Measurements from ENCODE around the gene THEM4. TPM values are rescaled to one million over a fixed set of nuclear protein-coding genes. Genes with fewer than 3 reads are reported as not detected.
A peak's percentile ranks its signal among the peaks of the same experiment; 100 is the strongest.
"Not testable (repeated sequence)": the region's sequence is repeated elsewhere in the genome, so short reads cannot be mapped to it uniquely, and the experiment has no call there.

The THEM4 gene
- total RNA-seq, 8 experiments from 2014 or later, result 15.6 to 25.8 (median 21.8) TPM

- in situ Hi-C loops (cut with MboI; ENCODE audit: low pct_unique_long_range_greater_than_20kb in 2 of 9, low sequenced_read_pairs in 9 of 9, unreplicated experiment in 9 of 9); ATAC-seq (replicated peaks in 6 of 8); H3K4me1 ChIP-seq (replicated peaks in 1 of 2); H3K27ac ChIP-seq; H3K4me3 ChIP-seq: not testable (repeated sequence)
- 82 to 100% (median 97%) methylated on average over 1 to 5 of the region's 5 CpGs; no CpG with 5 or more reads in 5 of the 10 experiments for WGBS, 10 experiments
These were observed 26.4 kb downstream of the THEM4 start for GRCh38 chr1:151882918-151883317.

- no peak overlapping the region for H3K4me3 ChIP-seq
- 90 to 100% (median 100%) methylated on average over 1 to 2 of the region's 2 CpGs; no CpG with 5 or more reads in 1 of the 10 experiments for WGBS, 10 experiments
- no peak overlapping the region for H3K27ac ChIP-seq
- no peak for ATAC-seq (replicated peaks in 6 of 8)
- in situ Hi-C loops (cut with MboI; ENCODE audit: low pct_unique_long_range_greater_than_20kb in 2 of 9, low sequenced_read_pairs in 9 of 9, unreplicated experiment in 9 of 9), result no loop called here
- H3K4me1 ChIP-seq (replicated peaks in 1 of 2), result no peaks in the 10 kb centered on the region
These were observed 26.8 kb downstream of the THEM4 start for GRCh38 chr1:151882466-151882865.

- WGBS, 10 experiments, result 13 to 50% (median 44%) methylated on average over 2 of the region's 2 CpGs; no CpG with 5 or more reads in 1 of the 10 experiments
- no peaks in the 10 kb centered on the region for H3K4me1 ChIP-seq (replicated peaks in 1 of 2)
- no peak for ATAC-seq (replicated peaks in 6 of 8)
- in situ Hi-C loops (cut with MboI; ENCODE audit: low pct_unique_long_range_greater_than_20kb in 2 of 9, low sequenced_read_pairs in 9 of 9, unreplicated experiment in 9 of 9), result no loop called here
- H3K4me3 ChIP-seq, result no peak overlapping the region
- no peak overlapping the region for H3K27ac ChIP-seq
These were observed 27.8 kb downstream of the THEM4 start for GRCh38 chr1:151881479-151881878.

GRCh38 chr1:151875419-151876097, 33.8 kb downstream of the THEM4 start:
- Histone ChIP-seq H3K4me1 (replicated peaks in 1 of 2) (no peaks in the 10 kb centered on the region), H3K4me3 (no peak overlapping the region), H3K27ac (no peak overlapping the region)
- in situ Hi-C loops (cut with MboI; ENCODE audit: low pct_unique_long_range_greater_than_20kb in 2 of 9, low sequenced_read_pairs in 9 of 9, unreplicated experiment in 9 of 9), result no loop called here
- WGBS, 10 experiments, result 86 to 100% (median 96%) methylated on average over 1 of the region's 1 CpG
- ATAC-seq (replicated peaks in 6 of 8), result no peak

DNA sequence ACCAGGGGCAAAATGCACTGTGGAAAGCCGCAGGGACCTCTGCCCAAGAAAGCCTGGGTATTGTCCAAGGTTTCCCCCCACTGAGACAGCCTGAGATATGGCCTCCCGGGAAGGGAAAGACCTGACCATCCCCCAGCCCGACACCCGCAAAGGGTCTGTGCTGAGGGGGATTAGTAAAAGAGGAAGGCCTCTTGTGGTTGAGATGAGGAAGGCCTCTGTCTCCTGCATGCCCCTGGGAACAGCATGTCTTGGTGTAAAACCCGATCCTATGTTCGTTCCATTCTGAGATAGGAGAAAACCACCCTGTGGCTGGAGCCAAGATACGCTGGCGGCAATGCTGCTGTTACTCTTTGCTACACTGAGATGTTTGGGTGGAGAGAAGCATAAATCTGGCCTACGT, 36.5 kb downstream of the THEM4 start:
- in situ Hi-C loops (cut with MboI; ENCODE audit: low pct_unique_long_range_greater_than_20kb in 2 of 9, low sequenced_read_pairs in 9 of 9, unreplicated experiment in 9 of 9), result not testable (repeated sequence)

DNA sequence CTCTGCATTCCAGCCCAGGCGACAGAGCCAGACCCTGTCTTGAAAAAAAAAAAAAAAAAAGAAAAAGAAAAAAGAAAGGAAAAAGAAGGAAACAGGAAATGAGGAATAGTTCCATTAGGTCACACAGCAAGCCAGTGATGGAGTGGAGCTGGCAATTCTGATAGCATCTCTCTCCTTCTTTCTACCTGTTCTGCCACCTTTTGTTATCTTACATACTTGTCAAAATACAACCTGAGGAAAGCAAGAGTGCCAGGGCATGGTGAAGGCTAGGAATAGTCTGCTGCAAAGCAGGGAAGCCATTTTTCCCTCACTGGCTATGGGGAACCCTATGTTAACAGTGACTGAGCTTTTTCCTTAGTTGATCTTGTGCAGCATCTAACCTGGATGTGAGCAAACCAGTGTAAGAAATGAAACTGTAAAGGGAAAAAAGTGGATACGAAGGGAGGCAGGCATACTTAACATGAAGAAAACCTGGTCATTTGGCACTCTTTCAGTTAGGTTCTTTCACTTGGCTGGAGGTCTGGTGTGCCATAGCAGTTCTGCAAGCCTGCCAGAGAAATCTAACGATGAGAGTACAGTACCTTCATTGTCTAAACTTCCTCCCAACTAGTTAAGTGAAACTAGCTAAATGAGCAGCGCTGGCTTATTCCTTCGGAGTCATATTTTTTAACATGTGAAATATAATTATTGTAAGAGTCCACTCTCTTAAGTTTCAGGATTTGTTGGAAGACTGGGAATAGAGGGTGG, 37.9 kb downstream of the THEM4 start:
- no peak overlapping the region for H3K4me3 ChIP-seq
- no peak for ATAC-seq (replicated peaks in 6 of 8)
- no peaks in the 10 kb centered on the region for H3K4me1 ChIP-seq (replicated peaks in 1 of 2)
- WGBS, 10 experiments, result 38 to 96% (median 78%) methylated on average over 2 to 5 of the region's 5 CpGs
- in situ Hi-C loops (cut with MboI; ENCODE audit: low pct_unique_long_range_greater_than_20kb in 2 of 9, low sequenced_read_pairs in 9 of 9, unreplicated experiment in 9 of 9), result no loop called here
- H3K27ac ChIP-seq, result no peak overlapping the region

More for the DNA sequence above, 36.5 kb downstream of the THEM4 start:
- whole genome bisulfite sequencing, 10 experiments, result 0 to 100% (median 79%) methylated on average over 1 to 7 of the region's 9 CpGs; no CpG with 5 or more reads in 2 of the 10 experiments
- not testable (repeated sequence) for H3K4me3 ChIP-seq; ATAC-seq (replicated peaks in 6 of 8); H3K27ac ChIP-seq; H3K4me1 ChIP-seq (replicated peaks in 1 of 2)

DNA sequence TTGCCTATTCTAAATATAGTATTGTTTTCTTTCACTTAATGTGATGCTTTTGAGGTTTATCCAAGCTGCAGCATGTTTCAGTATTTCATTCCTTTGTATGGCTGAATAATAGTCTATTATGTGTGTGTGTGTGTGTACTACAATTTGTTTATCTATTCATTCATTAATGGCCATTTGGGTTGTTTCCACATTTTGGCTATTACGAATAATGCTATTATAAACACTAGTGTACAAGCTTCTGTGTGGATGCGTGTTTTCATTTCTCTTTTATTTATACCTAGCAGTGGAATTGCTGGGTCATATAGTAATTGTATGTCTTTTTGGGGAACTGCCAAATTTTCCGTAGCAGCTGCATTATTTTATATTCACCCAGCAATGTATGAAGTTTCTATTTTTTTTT, 40.8 kb downstream of the THEM4 start:
- no peak for ATAC-seq (replicated peaks in 6 of 8)
- WGBS, 10 experiments, result 43 to 100% (median 77%) methylated on average over 2 to 3 of the region's 3 CpGs; no CpG with 5 or more reads in 1 of the 10 experiments
- Histone ChIP-seq H3K4me1 (replicated peaks in 1 of 2) (no peaks in the 10 kb centered on the region), H3K4me3 (no peak overlapping the region), H3K27ac (no peak overlapping the region)
- in situ Hi-C loops (cut with MboI; ENCODE audit: low pct_unique_long_range_greater_than_20kb in 2 of 9, low sequenced_read_pairs in 9 of 9, unreplicated experiment in 9 of 9), result no loop called here

DNA sequence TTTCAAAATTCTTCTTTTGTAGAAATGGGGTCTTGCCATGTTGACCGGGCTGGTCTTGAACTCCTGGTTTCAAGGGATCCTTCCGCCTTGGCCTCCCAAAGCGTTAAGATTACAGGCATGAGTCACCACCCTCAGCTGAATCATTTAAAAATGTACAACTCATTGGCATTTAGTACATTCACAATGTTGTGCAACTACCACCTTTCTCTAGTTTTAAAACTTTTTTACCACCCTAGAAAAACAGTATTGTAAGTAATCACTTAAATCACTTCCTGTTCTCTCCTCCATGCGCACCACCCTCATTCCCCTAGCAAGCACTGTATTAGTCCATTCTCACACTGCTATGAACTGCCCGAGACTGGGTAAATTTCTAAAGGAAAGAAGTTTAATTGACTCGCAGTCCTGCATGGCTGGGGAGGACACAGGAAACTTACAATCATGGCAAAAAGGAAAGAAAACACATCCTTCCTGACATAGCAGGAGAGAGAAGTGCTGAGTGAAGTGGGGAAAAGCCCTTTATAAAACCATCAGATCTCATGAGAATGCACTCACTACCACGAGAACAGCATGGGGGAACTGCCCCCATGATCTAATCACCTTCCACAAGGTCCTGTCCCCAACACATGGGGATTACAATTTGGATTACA, 41.4 kb downstream of the THEM4 start:
- in situ Hi-C loops (cut with MboI; ENCODE audit: low pct_unique_long_range_greater_than_20kb in 2 of 9, low sequenced_read_pairs in 9 of 9, unreplicated experiment in 9 of 9), result no loop called here
- peak in 2 of 8 experiments; percentile 76 to 82 for ATAC-seq (replicated peaks in 6 of 8)
- H3K4me3 ChIP-seq, result no peak overlapping the region
- H3K4me1 ChIP-seq (replicated peaks in 1 of 2), result no peaks in the 10 kb centered on the region
- no peak overlapping the region for H3K27ac ChIP-seq
- WGBS, 10 experiments, result 32 to 95% (median 73%) methylated on average over 3 to 7 of the region's 7 CpGs; no CpG with 5 or more reads in 2 of the 10 experiments

DNA sequence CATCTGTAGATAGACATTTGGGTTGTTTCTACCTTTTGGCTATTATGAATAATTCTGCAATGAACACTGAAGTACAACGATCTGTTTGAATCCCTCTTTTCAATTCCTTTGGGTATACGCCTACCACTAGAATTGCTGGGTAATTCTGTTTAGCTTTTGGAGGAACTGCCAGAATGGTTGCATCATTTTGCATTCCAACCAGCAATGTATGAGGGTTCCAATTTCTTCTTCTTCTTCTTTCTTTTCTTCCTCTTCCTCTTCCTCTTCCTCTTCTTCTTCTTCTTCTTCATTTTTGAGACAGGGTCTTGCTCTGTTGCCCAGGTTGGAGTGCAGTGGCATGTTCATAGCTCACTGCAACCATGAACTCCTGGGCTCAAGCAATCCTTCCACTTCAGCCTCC, 42.0 kb downstream of the THEM4 start:
- 29 to 100% (median 57%) methylated on average over 1 to 2 of the region's 2 CpGs; no CpG with 5 or more reads in 4 of the 10 experiments for WGBS, 10 experiments
- in situ Hi-C loops (cut with MboI; ENCODE audit: low pct_unique_long_range_greater_than_20kb in 2 of 9, low sequenced_read_pairs in 9 of 9, unreplicated experiment in 9 of 9), result no loop called here

DNA sequence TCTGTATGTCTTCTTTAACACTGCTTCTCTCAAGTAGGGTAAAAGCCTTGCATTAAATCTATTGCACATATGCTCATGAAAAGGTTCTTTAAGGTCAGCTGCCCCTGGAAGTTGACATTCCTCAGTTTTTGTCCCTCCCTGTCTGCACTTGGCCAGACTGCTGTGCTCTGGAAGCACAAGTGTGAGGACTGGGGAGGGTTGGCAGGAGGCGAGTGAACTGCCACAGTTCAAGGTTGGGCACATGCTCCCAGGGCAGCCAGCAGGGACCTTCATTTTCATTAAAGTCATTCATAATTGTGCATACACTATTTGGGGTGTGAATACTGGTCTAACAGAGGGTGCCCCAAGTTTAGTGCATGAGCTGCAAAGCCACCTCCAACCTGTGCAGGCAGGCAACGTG, 44.9 kb downstream of the THEM4 start:
- no peaks in the 10 kb centered on the region for H3K4me1 ChIP-seq (replicated peaks in 1 of 2)
- ATAC-seq (replicated peaks in 6 of 8), result no peak
- 0 to 44% (median 21%) methylated on average over 1 to 2 of the region's 2 CpGs; no CpG with 5 or more reads in 6 of the 10 experiments for WGBS, 10 experiments
- no peak overlapping the region for H3K4me3 ChIP-seq
- H3K27ac ChIP-seq, result no peak overlapping the region
- in situ Hi-C loops (cut with MboI; ENCODE audit: low pct_unique_long_range_greater_than_20kb in 2 of 9, low sequenced_read_pairs in 9 of 9, unreplicated experiment in 9 of 9), result no loop called here

More for the DNA sequence above, 42.0 kb downstream of the THEM4 start:
- no peaks in the 10 kb centered on the region for H3K4me1 ChIP-seq (replicated peaks in 1 of 2)
- no peak overlapping the region for H3K27ac ChIP-seq
- H3K4me3 ChIP-seq, result no peak overlapping the region
- no peak for ATAC-seq (replicated peaks in 6 of 8)

DNA sequence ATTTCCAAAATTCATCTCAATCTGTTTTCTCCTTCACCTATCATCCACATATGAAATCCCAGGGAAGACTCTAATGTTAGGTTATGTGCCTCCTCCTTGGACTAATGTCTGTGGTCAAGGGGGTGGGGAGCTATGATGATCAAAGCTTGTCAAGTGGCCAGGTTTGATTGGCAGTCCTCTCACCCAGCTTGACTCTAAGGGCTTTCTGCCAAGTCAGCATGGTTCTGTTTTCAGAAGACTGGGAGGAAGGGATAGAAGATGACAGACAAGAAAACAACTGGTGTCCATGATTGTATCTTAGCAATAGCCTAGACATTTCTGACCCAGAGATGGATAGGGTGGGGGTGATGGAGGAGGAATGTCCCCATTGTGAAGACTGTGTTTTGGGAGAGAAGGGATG, 46.7 kb downstream of the THEM4 start:
- no peak for ATAC-seq (replicated peaks in 6 of 8)
- in situ Hi-C loops (cut with MboI; ENCODE audit: low pct_unique_long_range_greater_than_20kb in 2 of 9, low sequenced_read_pairs in 9 of 9, unreplicated experiment in 9 of 9), result no loop called here
- Histone ChIP-seq H3K4me3 (no peak overlapping the region), H3K27ac (no peak overlapping the region), H3K4me1 (replicated peaks in 1 of 2) (no peaks in the 10 kb centered on the region)

DNA sequence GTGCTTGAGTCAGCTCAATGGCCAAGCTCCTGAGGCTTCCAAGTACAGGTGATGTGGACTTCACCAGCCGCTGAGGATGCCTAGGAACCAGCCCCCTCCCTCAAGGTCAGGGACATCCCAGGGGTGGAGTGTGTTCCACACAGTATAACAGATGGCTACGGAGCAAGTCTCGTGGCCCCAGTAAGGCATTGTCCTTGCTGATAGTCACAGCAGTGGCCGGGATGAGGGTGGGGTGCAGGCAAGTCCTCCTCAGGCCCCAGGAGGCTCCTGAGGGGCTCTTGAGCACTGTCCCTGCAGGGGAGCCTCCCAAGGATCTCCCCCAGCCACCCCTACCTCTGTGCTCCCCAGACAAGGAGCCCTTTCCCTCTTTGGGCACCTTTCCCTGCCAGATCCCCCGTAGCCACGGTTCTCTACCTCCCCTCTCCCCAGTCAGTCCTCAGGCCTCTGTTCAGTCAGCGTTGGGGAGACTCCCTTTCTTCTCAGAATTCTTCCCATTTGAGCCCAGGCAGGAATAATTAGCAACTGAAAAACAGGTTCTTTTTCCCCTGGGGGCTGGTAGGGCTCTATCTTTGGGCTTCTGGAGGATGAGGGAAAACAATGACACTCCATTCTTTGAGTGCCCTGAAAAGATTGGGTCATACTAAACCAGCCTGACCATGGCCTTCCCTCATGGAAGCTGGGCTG, 48.7 kb downstream of the THEM4 start:
- Histone ChIP-seq H3K27ac (no peak overlapping the region), H3K4me1 (replicated peaks in 1 of 2) (no peaks in the 10 kb centered on the region), H3K4me3 (no peak overlapping the region)
- in situ Hi-C loops (cut with MboI; ENCODE audit: low pct_unique_long_range_greater_than_20kb in 2 of 9, low sequenced_read_pairs in 9 of 9, unreplicated experiment in 9 of 9), result no loop called here
- 20 to 80% (median 48%) methylated on average over 1 to 6 of the region's 7 CpGs; no CpG with 5 or more reads in 3 of the 10 experiments for WGBS, 10 experiments
- ATAC-seq (replicated peaks in 6 of 8), result no peak

GRCh38 chr1:151859891-151860293, 49.4 kb downstream of the THEM4 start:
- Histone ChIP-seq H3K27ac (no peak overlapping the region), H3K4me1 (replicated peaks in 1 of 2) (no peaks in the 10 kb centered on the region), H3K4me3 (no peak overlapping the region)
- no peak for ATAC-seq (replicated peaks in 6 of 8)
- in situ Hi-C loops (cut with MboI; ENCODE audit: low pct_unique_long_range_greater_than_20kb in 2 of 9, low sequenced_read_pairs in 9 of 9, unreplicated experiment in 9 of 9), result no loop called here
- WGBS, 10 experiments, result 69 to 100% (median 73%) methylated on average over 1 to 5 of the region's 6 CpGs; no CpG with 5 or more reads in 5 of the 10 experiments

All from motor neuron (in vitro differentiated cells).